Activated B cell treated with CpG ODN at 0.5 μM for 24 hours (primary cell): Measurements from ENCODE around the gene SORCS1. TPM values are rescaled to one million over a fixed set of nuclear protein-coding genes. Genes with fewer than 3 reads are reported as not detected.

Experiments
- ATAC-seq: fragments of 200-7000 bp; cut with Tn5 transposase; one replicate; pipeline ENCODE4 v1.10.0; 2021; ENCODE audit warnings: low read depth, mild to moderate bottlenecking, moderate library complexity
- CTCF ChIA-PET: fragments of 350-600 bp; sonication (Branson Sonifier 250); formaldehyde crosslinking; loops from one replicate; lab custom pipeline; 2021; ENCODE audit warnings: antibody characterized with exemption; lab: Charles Lee
- POLR2A ChIA-PET: fragments of 350-600 bp; sonication (Branson Sonifier 250); formaldehyde crosslinking; loops from one replicate; lab custom pipeline; 2021; ENCODE audit warnings: antibody characterized with exemption; lab: Charles Lee
- DNase-seq: peaks from one replicate; pipeline ENCODE4 v3.0.0; 2022
- H3K27ac Mint-ChIP-seq: one replicate; pipeline ENCODE4 v1.8.0; 2020; ENCODE audit warnings: mixed read lengths
- H3K27me3 Mint-ChIP-seq: one replicate; pipeline ENCODE4 v1.8.0; 2021; ENCODE audit warnings: mixed read lengths
- H3K36me3 Mint-ChIP-seq: one replicate; pipeline ENCODE4 v1.8.0; 2021; ENCODE audit warnings: low read depth, mixed read lengths
- H3K4me1 Mint-ChIP-seq: one replicate; pipeline ENCODE4 v1.8.0; 2021; ENCODE audit warnings: mixed read lengths
- H3K4me3 Mint-ChIP-seq: one replicate; pipeline ENCODE4 v1.8.0; 2020; ENCODE audit warnings: mild to moderate bottlenecking, mixed read lengths
- H3K9me3 Mint-ChIP-seq: one replicate; pipeline ENCODE4 v1.8.0; 2020; ENCODE audit warnings: mixed read lengths
- intact Hi-C: fragments of 100-400 bp; cut with micrococcal nuclease; formaldehyde crosslinking; loops from one replicate; pipeline ENCODE4 v1.15.1; 2024
- total RNA-seq: library from RNA; stranded (reverse); gene quantifications from 2 replicates; pipeline ENCODE4 v1.2.3, GENCODE V29; 2022
- TF ChIP-seq, protein P1 (sequence below): fragments of 200-600 bp; IDR thresholded peaks from one replicate; pipeline ENCODE4 v1.8.0; 2022; ENCODE audit warnings: antibody characterized with exemption, mild to moderate bottlenecking

The SORCS1 gene
- total RNA-seq, 1 donor from 2014 or later = not detected

DNA sequence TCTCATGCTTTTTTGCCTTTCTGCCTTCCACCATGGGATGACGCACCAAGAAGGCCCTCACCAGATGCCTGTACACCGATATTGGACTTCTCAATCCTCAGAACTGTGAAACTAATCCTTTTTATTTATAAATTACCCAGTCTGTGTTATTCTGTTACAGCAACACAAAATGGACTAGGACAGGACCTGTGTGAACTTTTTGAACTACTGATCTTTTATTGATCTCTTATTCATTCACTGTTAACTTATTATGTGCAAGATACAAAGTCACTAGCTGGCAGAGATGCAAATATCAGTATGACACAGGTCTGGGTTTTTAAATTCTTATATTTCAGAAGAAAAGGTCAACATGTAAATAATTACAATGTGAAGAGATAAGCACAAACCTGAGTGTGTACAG is 635.8 kb downstream of the SORCS1 start:
- Mint-ChIP-seq H3K9me3 (no peaks in the 10 kb centered on the region), H3K4me1 (no peaks in the 10 kb centered on the region), H3K27ac (no peak overlapping the region), H3K4me3 (no peak overlapping the region), H3K27me3 (no peaks in the 10 kb centered on the region), H3K36me3 (no peaks in the 10 kb centered on the region)
- intact Hi-C loops = no loop called here
- POLR2A ChIA-PET = no interaction called here
- TF ChIP-seq, protein P1, sequence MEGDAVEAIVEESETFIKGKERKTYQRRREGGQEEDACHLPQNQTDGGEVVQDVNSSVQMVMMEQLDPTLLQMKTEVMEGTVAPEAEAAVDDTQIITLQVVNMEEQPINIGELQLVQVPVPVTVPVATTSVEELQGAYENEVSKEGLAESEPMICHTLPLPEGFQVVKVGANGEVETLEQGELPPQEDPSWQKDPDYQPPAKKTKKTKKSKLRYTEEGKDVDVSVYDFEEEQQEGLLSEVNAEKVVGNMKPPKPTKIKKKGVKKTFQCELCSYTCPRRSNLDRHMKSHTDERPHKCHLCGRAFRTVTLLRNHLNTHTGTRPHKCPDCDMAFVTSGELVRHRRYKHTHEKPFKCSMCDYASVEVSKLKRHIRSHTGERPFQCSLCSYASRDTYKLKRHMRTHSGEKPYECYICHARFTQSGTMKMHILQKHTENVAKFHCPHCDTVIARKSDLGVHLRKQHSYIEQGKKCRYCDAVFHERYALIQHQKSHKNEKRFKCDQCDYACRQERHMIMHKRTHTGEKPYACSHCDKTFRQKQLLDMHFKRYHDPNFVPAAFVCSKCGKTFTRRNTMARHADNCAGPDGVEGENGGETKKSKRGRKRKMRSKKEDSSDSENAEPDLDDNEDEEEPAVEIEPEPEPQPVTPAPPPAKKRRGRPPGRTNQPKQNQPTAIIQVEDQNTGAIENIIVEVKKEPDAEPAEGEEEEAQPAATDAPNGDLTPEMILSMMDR = no peak
- CTCF ChIA-PET = no interaction called here
- DNase-seq (no peak), ATAC-seq (no peak)

DNA sequence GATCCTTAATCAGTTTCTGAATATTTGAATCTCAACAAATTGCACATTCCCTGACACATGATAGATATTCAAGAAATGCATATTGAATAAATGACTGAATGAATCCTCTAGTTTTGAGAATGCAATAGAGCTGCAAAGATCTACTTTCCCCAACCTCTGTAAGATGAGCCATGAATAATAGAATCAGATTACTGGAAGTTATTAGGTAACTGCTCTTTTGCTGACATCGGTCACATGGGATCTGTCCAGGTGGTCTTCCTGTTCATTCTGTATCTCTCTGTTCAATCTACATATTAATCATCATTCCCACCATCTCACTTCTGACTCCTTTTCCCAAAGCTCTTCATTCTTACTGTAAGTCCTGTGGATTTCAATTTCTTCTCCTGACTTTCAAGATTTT is 638.7 kb downstream of the SORCS1 start:
- Mint-ChIP-seq H3K9me3 (no peaks in the 10 kb centered on the region), H3K4me3 (no peak overlapping the region), H3K4me1 (no peaks in the 10 kb centered on the region), H3K27me3 (no peaks in the 10 kb centered on the region), H3K27ac (no peak overlapping the region), H3K36me3 (no peaks in the 10 kb centered on the region)
- intact Hi-C loops = no loop called here
- ChIA-PET CTCF (no interaction called here), POLR2A (no interaction called here)
- TF ChIP-seq, protein P1 = no peak
- DNase-seq (no peak), ATAC-seq (no peak)
